MCF 10A (cell line): Measurements from ENCODE around the gene ERMN. TPM values are rescaled to one million over a fixed set of nuclear protein-coding genes. Genes with fewer than 3 reads are reported as not detected.

Experiments used
- BruUV-seq: library from RNA; stranded (reverse); fragments of 400-500 nt; replicated peaks from 2 replicates; lab custom pipeline; 2021; lab: Mats Ljungman, UMichigan
- CTCF ChIA-PET: fragments of 300-600 bp; sonication (Branson Sonifier 250); formaldehyde crosslinking; extraction: SDS; loops from one replicate; lab custom pipeline; 2021; ENCODE audit warnings: antibody characterized with exemption, inconsistent platforms; lab: Yijun Ruan, JAX
- POLR2A ChIA-PET: fragments of 300-600, 350-650 bp; sonication (Branson Sonifier 250); formaldehyde crosslinking; extraction: SDS; loops from one replicate; lab custom pipeline; 2020; ENCODE audit warnings: antibody characterized with exemption, inconsistent platforms; lab: Yijun Ruan, JAX
- DNase-seq: peaks from one replicate; pipeline ENCODE4 v3.0.0-alpha.2; 2018; ENCODE audit not compliant: unreplicated experiment
- H3K27ac Mint-ChIP-seq: one replicate; pipeline ENCODE4 v1.8.0; 2022; ENCODE audit warnings: mild to moderate bottlenecking, low read depth, mixed read lengths; ENCODE audit not compliant: unreplicated experiment
- H3K27me3 Mint-ChIP-seq: one replicate; pipeline ENCODE4 v1.8.0; 2022; ENCODE audit warnings: mixed read lengths; ENCODE audit not compliant: insufficient read depth, unreplicated experiment
- H3K36me3 Mint-ChIP-seq: one replicate; pipeline ENCODE4 v1.8.0; 2022; ENCODE audit warnings: mild to moderate bottlenecking, moderate library complexity, mixed read lengths; ENCODE audit not compliant: insufficient read depth, unreplicated experiment
- H3K4me1 Mint-ChIP-seq: one replicate; pipeline ENCODE4 v1.8.0; 2022; ENCODE audit warnings: mixed read lengths; ENCODE audit not compliant: insufficient read depth, unreplicated experiment
- H3K4me3 Mint-ChIP-seq: one replicate; pipeline ENCODE4 v1.8.0; 2022; ENCODE audit warnings: mild to moderate bottlenecking, moderate library complexity, mixed read lengths; ENCODE audit not compliant: unreplicated experiment
- H3K9me3 Mint-ChIP-seq: one replicate; pipeline ENCODE4 v1.8.0; 2022; ENCODE audit warnings: mixed read lengths; ENCODE audit not compliant: unreplicated experiment
- CTCF ChIP-seq: fragments of 200-600 bp; IDR thresholded peaks from one replicate; pipeline ENCODE4 v1.8.0; 2022; ENCODE audit warnings: antibody characterized with exemption, mild to moderate bottlenecking; ENCODE audit not compliant: unreplicated experiment
- intact Hi-C: fragments of 100-400 bp; cut with micrococcal nuclease; formaldehyde crosslinking; loops from 2 replicates; pipeline ENCODE4 v1.14.1; 2022
- total RNA-seq: library from RNA; stranded (reverse); gene quantifications from 2 replicates; pipeline ENCODE4 v1.2.3, GENCODE V29; 2022

ERMN gene
- total RNA-seq, 1 experiment from 2014 or later, result not detected

- Mint-ChIP-seq H3K36me3 (no peaks in the 10 kb centered on the region), H3K4me1 (no peaks in the 10 kb centered on the region), H3K27ac (no peak overlapping the region), H3K9me3 (no peaks in the 10 kb centered on the region), H3K4me3 (no peak overlapping the region), H3K27me3 (peaks cover 12% of the 10 kb centered on the region)
- CTCF ChIA-PET, result interaction anchor here (0.6 to 9.7 kb wide), 62 partner anchors 8 to 1941 kb away, joined by 3 to 145 read pairs (median 4); partner anchors contain the start of gene ERMN
- DNase-seq, result peak; percentile 72
- intact Hi-C loops, result loop anchor here (1.0 to 10.0 kb wide), 4 partner anchors 190 to 708 kb away; no protein-coding TSS in a partner anchor
- peak; percentile 67 for TF ChIP-seq CTCF
- POLR2A ChIA-PET, result no interaction called here
- BruUV-seq, result no TSS peak
These were observed 23.0 kb downstream of the ERMN start for GRCh38 chr2:157302492-157303099.

- H3K4me1 Mint-ChIP-seq, result no peaks in the 10 kb centered on the region
- H3K9me3 Mint-ChIP-seq, result no peaks in the 10 kb centered on the region
- H3K27me3 Mint-ChIP-seq, result peaks cover 12% of the 10 kb centered on the region
- no peak for TF ChIP-seq CTCF
- no TSS peak for BruUV-seq
- CTCF ChIA-PET, result interaction anchor here (0.6 to 9.7 kb wide), 25 partner anchors 8 to 1926 kb away, joined by 3 to 145 read pairs (median 6); partner anchors contain the start of gene ERMN
- DNase-seq, result no peak
- no peaks in the 10 kb centered on the region for H3K36me3 Mint-ChIP-seq
- no peak overlapping the region for H3K27ac Mint-ChIP-seq
- intact Hi-C loops, result loop anchor here (5.0 to 10.0 kb wide), 2 partner anchors 191 to 463 kb away; no protein-coding TSS in a partner anchor
- H3K4me3 Mint-ChIP-seq, result no peak overlapping the region
- POLR2A ChIA-PET, result no interaction called here
These were observed 24.3 kb downstream of the ERMN start for GRCh38 chr2:157301307-157301706.

GRCh38 chr2:157296958-157297357 is 28.7 kb downstream of the ERMN start:
- BruUV-seq, result no TSS peak
- POLR2A ChIA-PET, result no interaction called here
- Mint-ChIP-seq H3K4me1 (no peaks in the 10 kb centered on the region), H3K27me3 (no peaks in the 10 kb centered on the region), H3K36me3 (no peaks in the 10 kb centered on the region), H3K27ac (no peak overlapping the region), H3K4me3 (no peak overlapping the region), H3K9me3 (no peaks in the 10 kb centered on the region)
- no peak for TF ChIP-seq CTCF
- DNase-seq, result no peak
- CTCF ChIA-PET, result interaction anchor here (3.6 kb wide), 1 partner anchor 30 kb away, joined by 23 read pairs; the partner anchor contains the start of gene ERMN
- intact Hi-C loops, result no loop called here

GRCh38 chr2:157296490-157296889 is 29.1 kb downstream of the ERMN start:
- Mint-ChIP-seq H3K4me3 (no peak overlapping the region), H3K36me3 (no peaks in the 10 kb centered on the region), H3K27ac (no peak overlapping the region), H3K27me3 (no peaks in the 10 kb centered on the region), H3K4me1 (no peaks in the 10 kb centered on the region), H3K9me3 (no peaks in the 10 kb centered on the region)
- intact Hi-C loops, result no loop called here
- POLR2A ChIA-PET, result no interaction called here
- BruUV-seq, result no TSS peak
- CTCF ChIA-PET, result interaction anchor here (3.6 kb wide), 1 partner anchor 30 kb away, joined by 23 read pairs; the partner anchor contains the start of gene ERMN
- no peak for TF ChIP-seq CTCF
- DNase-seq, result no peak
